ENCODE data around the gene RASGRF2. TPM values are rescaled to one million over a fixed set of nuclear protein-coding genes. Genes with fewer than 3 reads are reported as not detected.

RASGRF2 gene
- total RNA-seq, 1 experiment from 2014 or later, result 6.7 TPM

- no peak for DNase-seq
- Histone ChIP-seq H3K9me3 (replicated peaks) (no peaks in the 10 kb centered on the region; the same call in 1 of the 2 replicates), H3K4me3 (no peak overlapping the region), H3K36me3 (no peaks in the 10 kb centered on the region), H3K4me1 (peaks cover 8% of the 10 kb centered on the region; the same call in 1 of the 2 replicates), H3K27me3 (no peaks in the 10 kb centered on the region), H3K27ac (no peak overlapping the region)
Observed at GRCh38 chr5:80934751-80935150, 25.4 kb upstream of the RASGRF2 start.

- Histone ChIP-seq H3K27ac (no peak overlapping the region), H3K27me3 (no peaks in the 10 kb centered on the region), H3K9me3 (replicated peaks) (no peaks in the 10 kb centered on the region; the same call in 1 of the 2 replicates), H3K36me3 (no peaks in the 10 kb centered on the region), H3K4me3 (no peak overlapping the region), H3K4me1 (peaks cover 8% of the 10 kb centered on the region; the same call in 1 of the 2 replicates)
- no peak for DNase-seq
Observed at GRCh38 chr5:80935811-80936385, 24.3 kb upstream of the RASGRF2 start.

GRCh38 chr5:80936881-80937280 lies 23.3 kb upstream of the RASGRF2 start:
- Histone ChIP-seq H3K27me3 (no peaks in the 10 kb centered on the region), H3K9me3 (replicated peaks) (no peaks in the 10 kb centered on the region; the same call in 1 of the 2 replicates), H3K4me1 (peaks cover 8% of the 10 kb centered on the region; the same call in 1 of the 2 replicates), H3K27ac (no peak overlapping the region), H3K36me3 (no peaks in the 10 kb centered on the region), H3K4me3 (no peak overlapping the region)
- DNase-seq, result no peak

GRCh38 chr5:80937584-80938356 lies 22.4 kb upstream of the RASGRF2 start:
- peak in 1 of 2 experiments; percentile 32 for DNase-seq
- H3K27me3 ChIP-seq, result no peaks in the 10 kb centered on the region
- peaks cover 8% of the 10 kb centered on the region; the same call in 1 of the 2 replicates for H3K4me1 ChIP-seq
- H3K4me3 ChIP-seq, result no peak overlapping the region
- H3K36me3 ChIP-seq, result no peaks in the 10 kb centered on the region
- no peak overlapping the region for H3K27ac ChIP-seq
- no peaks in the 10 kb centered on the region for H3K9me3 ChIP-seq (replicated peaks)

- Histone ChIP-seq H3K36me3 (no peaks in the 10 kb centered on the region), H3K4me3 (no peak overlapping the region), H3K4me1 (peaks cover 8% of the 10 kb centered on the region; the same call in 1 of the 2 replicates), H3K27ac (no peak overlapping the region), H3K9me3 (replicated peaks) (no peaks in the 10 kb centered on the region; the same call in 1 of the 2 replicates), H3K27me3 (no peaks in the 10 kb centered on the region)
- no peak for DNase-seq
Observed at GRCh38 chr5:80941496-80941895, 18.7 kb upstream of the RASGRF2 start.

- Histone ChIP-seq H3K4me3 (no peak overlapping the region), H3K27ac (no peak overlapping the region), H3K9me3 (replicated peaks) (no peaks in the 10 kb centered on the region; the same call in 1 of the 2 replicates), H3K36me3 (no peaks in the 10 kb centered on the region), H3K27me3 (no peaks in the 10 kb centered on the region), H3K4me1 (peaks cover 1% of the 10 kb centered on the region; the same call in 1 of the 2 replicates)
- no peak for DNase-seq
Observed at GRCh38 chr5:80951366-80951765, 8.8 kb upstream of the RASGRF2 start.

- H3K4me1 ChIP-seq, result peaks cover 15% of the 10 kb centered on the region
- H3K4me3 ChIP-seq, result no peak overlapping the region
- H3K27me3 ChIP-seq, result no peaks in the 10 kb centered on the region
- no peaks in the 10 kb centered on the region for H3K36me3 ChIP-seq
- no peak for DNase-seq
- no peak overlapping the region for H3K27ac ChIP-seq
- H3K9me3 ChIP-seq (replicated peaks), result no peaks in the 10 kb centered on the region
Observed at GRCh38 chr5:80953587-80953986, 6.6 kb upstream of the RASGRF2 start.

GRCh38 chr5:80955082-80955590 lies 5.0 kb upstream of the RASGRF2 start:
- H3K27me3 ChIP-seq, result no peaks in the 10 kb centered on the region
- DNase-seq, result no peak
- H3K9me3 ChIP-seq (replicated peaks), result no peaks in the 10 kb centered on the region
- peaks cover 15% of the 10 kb centered on the region for H3K4me1 ChIP-seq
- H3K27ac ChIP-seq, result no peak overlapping the region
- no peaks in the 10 kb centered on the region for H3K36me3 ChIP-seq
- H3K4me3 ChIP-seq, result no peak overlapping the region

- Histone ChIP-seq H3K4me3 (no peak overlapping the region), H3K27me3 (no peaks in the 10 kb centered on the region)
Observed at GRCh38 chr5:80956272-80956671, 3.9 kb upstream of the RASGRF2 start.

GRCh38 chr5:80957031-80957761 lies 3.0 kb upstream of the RASGRF2 start:
- H3K4me1 ChIP-seq, result peaks cover 15% of the 10 kb centered on the region
- no peaks in the 10 kb centered on the region for H3K9me3 ChIP-seq (replicated peaks)
- H3K4me3 ChIP-seq, result no peak overlapping the region
- no peaks in the 10 kb centered on the region for H3K27me3 ChIP-seq
- peak; percentile 53 to 58 for DNase-seq
- no peaks in the 10 kb centered on the region for H3K36me3 ChIP-seq
- no peak overlapping the region for H3K27ac ChIP-seq

More at GRCh38 chr5:80956272-80956671, 3.9 kb upstream of the RASGRF2 start:
- H3K36me3 ChIP-seq, result no peaks in the 10 kb centered on the region
- H3K9me3 ChIP-seq (replicated peaks), result no peaks in the 10 kb centered on the region
- H3K4me1 ChIP-seq, result peaks cover 15% of the 10 kb centered on the region
- no peak overlapping the region for H3K27ac ChIP-seq
- no peak for DNase-seq

- Histone ChIP-seq H3K36me3 (no peaks in the 10 kb centered on the region), H3K9me3 (replicated peaks) (no peaks in the 10 kb centered on the region), H3K4me3 (no peak overlapping the region), H3K27me3 (no peaks in the 10 kb centered on the region), H3K4me1 (peaks cover 27% of the 10 kb centered on the region), H3K27ac (no peak overlapping the region)
- no peak for DNase-seq
Observed at GRCh38 chr5:80958616-80959015, 1.5 kb upstream of the RASGRF2 start.

GRCh38 chr5:80959138-80959537 lies 1.0 kb upstream of the RASGRF2 start:
- DNase-seq, result no peak
- no peak overlapping the region for H3K4me3 ChIP-seq
- H3K4me1 ChIP-seq, result peaks cover 32% of the 10 kb centered on the region
- no peaks in the 10 kb centered on the region for H3K27me3 ChIP-seq
- H3K9me3 ChIP-seq (replicated peaks), result no peaks in the 10 kb centered on the region
- H3K27ac ChIP-seq, result no peak overlapping the region
- no peaks in the 10 kb centered on the region for H3K36me3 ChIP-seq

- Histone ChIP-seq H3K9me3 (replicated peaks) (no peaks in the 10 kb centered on the region), H3K27ac (peak overlapping the region; percentile 26; the same call in 1 of the 2 replicates), H3K4me3 (peak overlapping the region; percentile 66), H3K36me3 (no peaks in the 10 kb centered on the region), H3K27me3 (no peaks in the 10 kb centered on the region), H3K4me1 (peaks cover 46% of the 10 kb centered on the region)
- peak; percentile 43 to 51 for DNase-seq
Observed at GRCh38 chr5:80960531-80961375, 590 bp downstream of the RASGRF2 start.
